D721Med (cell line): ENCODE data around the gene IDH3G.

Experiments
- DNase-seq: peaks from one replicate; pipeline ENCODE4 v3.0.0; 2011; ENCODE audit warnings: low spot score; ENCODE audit not compliant: insufficient read length
- FAIRE-seq: peaks from 2 replicates; lab custom pipeline; 2011; peaks lifted over from hg19 to GRCh38; lab: Jason Lieb, UNC
- CTCF ChIP-seq: IDR thresholded peaks from 2 replicates; pipeline ENCODE4 v1.5.1; 2012; ENCODE audit warnings: mild to moderate bottlenecking, control low read depth; ENCODE audit not compliant: insufficient read depth; ENCODE audit errors: missing control alignments

The IDH3G gene

DNA sequence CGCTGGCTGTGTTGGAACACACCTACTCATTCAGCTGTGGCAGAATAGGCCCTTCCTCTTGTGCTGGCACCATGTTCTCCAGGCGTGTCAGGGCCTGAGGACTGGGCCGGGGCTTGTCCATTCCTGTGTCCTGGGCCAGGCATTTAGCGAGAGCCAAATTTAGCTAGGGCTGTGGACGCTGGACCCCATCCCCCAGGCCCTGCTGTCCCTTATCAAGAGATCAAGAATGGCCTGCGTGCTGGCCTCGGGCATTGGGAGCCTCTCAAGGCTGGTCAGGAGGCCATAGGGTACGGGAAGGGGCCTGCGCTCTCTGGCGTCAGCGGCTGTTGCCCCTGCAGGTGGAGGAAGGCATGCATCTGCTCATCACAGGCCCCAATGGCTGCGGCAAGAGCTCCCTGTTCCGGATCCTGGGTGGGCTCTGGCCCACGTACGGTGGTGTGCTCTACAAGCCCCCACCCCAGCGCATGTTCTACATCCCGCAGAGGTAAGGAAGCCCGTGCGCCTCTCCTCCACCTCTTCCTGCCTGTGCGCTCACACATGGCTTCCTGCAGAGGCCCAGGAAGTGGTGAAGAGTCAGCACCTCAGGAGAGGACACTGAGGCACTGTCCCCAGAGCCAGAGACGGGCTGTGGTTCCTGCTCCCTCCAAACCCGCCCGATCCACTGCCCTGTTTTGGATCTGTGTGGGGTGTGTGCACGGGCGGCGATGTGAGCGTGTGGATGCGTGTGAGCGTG lies 54.3 kb downstream of the IDH3G start:
- DNase-seq (no peak), FAIRE-seq (no peak)
- no peak for TF ChIP-seq CTCF

DNA sequence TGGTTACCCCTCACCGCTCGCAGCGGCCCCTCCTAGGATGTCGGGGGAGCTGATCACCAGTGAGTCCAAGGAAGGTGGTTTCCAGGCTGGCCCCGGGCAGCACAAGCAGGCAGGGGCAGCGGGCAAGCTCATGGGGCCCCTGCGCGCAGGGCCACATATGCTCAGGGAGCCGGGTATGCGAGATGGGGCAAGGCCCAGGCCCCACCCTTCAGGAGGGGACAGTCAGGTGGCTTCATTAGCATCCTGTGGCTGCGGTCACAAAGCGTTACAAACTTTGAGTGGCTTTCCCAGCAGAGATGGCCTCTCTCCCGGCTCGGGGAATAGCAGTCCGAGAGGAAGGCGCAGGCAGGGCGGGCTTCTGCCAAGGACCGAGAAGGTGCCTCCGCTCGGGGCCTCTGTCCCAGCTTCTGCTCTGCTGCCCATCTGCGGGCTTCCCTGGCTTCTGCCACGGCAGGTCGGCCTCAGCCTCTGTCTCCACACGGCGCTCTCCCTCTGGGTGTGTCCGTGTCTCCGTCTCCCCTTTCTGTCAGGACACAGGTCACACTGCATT lies 56.0 kb downstream of the IDH3G start:
- no peak for FAIRE-seq
- TF ChIP-seq CTCF, result no peak
- no peak for DNase-seq

DNA sequence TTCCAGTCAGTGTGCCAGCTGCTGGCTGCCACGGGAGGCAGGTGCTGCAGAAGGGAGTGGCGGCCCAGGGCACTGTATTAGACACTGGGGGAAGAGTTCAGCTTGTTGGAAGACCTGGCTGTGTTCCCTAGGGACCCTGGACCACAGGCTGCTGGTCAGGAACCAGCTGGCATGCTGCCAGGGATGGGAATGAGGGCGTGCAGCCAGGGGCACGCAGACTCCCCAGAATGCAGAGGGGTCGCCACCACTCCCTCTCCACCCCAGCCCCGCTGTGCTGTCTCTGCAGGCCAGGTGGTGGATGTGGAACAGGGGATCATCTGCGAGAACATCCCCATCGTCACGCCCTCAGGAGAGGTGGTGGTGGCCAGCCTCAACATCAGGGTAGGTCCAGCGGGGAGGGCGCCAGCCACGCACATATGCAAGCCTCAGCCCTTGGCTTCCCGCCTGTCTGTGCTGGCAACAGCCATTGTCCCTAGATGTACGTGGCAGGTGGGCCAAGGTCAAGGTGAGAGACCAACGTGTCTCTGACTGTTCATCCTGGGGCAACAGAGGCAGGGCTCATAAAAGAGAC lies 57.2 kb downstream of the IDH3G start:
- TF ChIP-seq CTCF, result no peak
- DNase-seq (no peak), FAIRE-seq (no peak)

DNA sequence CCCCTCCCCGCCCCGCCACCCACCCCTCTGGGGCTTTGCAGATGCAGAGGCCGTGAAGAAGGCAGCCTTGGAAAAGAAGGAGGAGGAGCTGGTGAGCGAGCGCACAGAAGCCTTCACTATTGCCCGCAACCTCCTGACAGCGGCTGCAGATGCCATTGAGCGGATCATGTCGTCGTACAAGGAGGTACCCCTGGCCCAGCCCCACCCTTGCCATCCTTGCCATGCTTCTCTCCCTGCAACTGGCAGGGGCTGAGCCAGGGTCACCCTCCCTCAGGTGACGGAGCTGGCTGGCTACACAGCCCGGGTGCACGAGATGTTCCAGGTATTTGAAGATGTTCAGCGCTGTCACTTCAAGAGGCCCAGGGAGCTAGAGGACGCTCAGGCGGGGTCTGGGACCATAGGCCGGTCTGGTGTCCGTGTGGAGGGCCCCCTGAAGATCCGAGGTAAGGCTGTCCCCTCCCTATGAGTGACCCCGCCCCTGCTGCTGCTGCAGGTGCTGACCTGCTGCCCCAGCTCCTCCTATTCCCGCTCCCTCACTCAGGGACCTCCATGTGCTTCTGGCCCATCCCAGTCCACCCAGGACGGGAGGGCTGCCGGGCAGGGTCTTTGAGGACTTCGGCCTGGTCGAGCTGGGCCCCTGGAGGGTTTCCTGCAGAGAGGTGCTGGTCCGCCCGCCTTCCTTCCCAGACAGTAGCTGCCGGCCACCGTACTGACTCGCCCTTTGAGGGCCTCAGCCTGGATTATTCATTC lies 57.9 kb downstream of the IDH3G start:
- TF ChIP-seq CTCF, result no peak

More for the DNA sequence above, 57.9 kb downstream of the IDH3G start:
- FAIRE-seq (no peak), DNase-seq (no peak)
